ENCODE measurements around the gene USP7.

The USP7 gene

GRCh38 chr16:8950580-8951077 lies 13.1 kb downstream of the USP7 start:
- no peak for DNase-seq

- no peak for DNase-seq
Observed at GRCh38 chr16:8949536-8950418, 13.9 kb downstream of the USP7 start.

DNA sequence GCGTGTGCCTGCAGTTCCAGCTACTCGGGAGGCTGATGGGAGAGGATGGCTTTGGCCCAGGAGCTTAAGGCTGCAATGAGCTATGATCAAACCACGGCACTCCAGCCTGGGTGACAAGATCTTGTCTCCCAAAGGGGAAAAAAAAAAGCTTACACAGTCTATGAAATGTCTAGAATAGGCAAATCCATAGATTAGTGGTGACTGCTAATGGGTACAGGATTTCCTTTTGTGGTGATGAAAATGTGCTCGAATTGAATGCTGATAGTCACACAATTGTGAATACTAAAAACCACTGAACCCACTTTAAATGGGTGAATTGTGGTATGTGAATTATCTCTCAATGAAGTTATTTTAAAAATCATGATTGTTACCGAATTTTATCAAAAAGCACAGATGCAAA lies 14.9 kb downstream of the USP7 start:
- no peak for DNase-seq

DNA sequence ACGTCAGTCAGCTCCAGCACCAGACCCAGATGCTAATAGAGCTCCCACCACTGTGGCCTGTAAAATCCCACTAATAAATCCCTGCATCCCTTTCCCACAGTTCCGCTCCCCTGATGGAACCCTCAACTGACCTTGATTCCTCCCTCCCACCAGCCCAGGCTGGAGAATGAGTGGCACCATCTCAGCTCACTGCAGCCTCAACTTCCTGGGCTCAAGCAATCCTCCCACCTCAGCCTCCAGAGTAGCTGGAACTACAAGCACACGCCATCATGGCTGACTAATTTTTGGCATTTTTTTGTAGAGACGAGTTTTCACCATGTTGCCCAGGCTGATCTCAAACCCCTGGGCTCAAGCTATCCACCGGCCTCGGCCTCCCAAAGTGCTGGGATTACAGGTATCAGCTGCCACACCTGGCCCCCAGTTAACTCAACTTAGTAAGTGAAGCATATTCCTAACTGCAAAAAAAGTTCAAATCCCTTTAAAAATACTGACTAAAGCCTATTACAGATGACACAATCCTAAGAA lies 15.6 kb downstream of the USP7 start:
- DNase-seq = no peak

- DNase-seq = no peak
Observed at GRCh38 chr16:8946544-8946943, 17.2 kb downstream of the USP7 start.

DNA sequence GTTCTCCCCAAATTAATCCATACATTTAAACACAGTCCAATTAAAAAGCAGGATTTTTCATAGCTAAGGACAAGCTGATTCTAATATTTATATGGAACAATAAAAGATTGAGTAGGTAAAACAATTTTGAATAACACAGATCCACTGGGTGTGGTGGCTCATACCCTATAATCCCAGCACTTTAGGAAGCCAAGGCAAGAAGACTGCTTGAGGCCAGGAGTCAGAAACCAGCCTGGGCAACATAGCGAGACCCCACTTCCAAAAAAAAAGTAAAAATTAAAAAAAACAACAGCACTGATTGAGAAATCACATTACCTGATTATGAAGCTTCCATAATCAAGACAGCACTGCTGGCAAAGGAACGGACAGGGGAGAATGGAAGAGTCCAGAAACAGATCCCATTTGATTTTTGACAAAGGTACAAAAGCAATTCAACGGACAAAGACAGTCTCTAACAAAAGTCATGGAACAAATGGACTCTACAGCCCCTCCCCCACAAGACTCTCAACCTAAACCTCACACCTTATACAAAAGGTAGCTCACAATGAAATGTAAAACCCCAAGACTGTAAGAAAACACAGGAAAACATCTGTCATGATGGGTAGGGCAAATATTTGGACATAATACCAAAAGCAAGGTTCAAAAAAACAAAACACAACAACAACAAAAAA lies 17.9 kb downstream of the USP7 start:
- no peak for DNase-seq

DNA sequence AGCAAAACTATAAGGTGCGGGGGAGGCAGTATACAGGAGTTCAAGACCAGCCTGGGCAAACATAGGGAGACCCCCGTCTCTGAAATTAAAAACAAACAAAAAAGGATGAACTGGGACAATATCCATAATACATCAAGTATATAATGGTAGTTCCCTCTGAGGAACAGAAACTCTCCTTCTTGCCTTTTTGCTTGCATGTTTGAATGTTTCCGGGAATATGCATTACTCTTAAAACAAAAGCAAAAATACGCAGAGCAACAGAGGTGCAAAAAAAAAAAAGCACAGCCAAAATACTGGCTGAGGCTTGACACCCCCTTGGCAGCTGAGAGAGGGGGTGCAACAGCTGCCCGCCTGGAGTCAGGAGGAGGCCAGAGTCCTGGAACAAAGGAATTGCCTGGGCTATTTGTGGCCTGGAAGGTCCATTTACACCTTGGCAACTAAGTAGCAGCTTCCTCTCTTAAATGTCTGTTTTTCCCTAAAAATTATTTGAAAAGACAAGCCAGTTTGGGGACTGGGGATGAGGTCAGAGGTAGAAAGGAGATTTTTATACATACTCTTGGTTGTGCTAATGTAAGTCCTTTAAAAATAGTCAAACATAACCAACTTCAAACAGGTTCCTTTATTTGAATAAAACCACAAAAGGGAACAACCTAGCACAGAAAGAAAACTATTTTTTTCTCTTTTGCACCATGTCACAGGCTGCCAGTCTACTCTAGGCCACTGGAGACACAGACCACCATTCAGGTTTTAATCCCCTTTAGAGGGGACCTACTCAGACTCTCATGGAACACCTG lies 19.5 kb downstream of the USP7 start:
- DNase-seq = no peak

DNA sequence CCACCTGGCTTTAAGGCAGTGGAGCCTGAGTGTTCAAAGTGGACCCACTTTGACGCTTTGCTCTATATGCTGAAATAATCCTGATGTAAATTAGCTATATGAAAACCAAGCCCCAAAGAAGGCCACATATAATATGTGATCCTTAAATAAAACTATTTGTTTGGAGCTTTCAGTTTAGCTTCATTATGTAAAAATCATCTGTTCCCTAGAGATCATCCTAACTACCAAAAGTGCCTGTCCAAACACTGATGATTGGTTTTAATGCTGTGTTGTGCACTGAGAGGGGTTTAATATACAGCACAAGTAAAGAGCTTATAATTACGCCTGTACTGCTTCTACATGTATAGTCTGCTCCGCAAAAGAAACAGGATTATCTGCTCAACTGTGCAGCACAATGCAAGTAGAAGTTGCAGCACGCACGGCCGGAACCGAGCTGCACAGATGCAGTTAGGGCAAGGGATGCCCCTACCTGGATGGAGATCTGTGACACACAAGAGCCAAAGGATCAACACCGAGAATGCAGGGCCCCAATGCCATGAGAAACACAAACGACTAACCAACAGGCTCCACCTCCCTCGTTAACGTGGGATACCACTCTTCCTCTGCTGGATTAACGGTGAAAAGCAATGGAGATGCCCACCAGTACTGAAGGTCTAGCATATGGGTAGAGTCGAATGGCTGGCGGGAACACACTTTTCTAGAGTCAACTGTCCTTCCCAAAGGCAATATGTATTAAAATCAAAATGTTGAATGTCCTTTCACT lies 20.5 kb downstream of the USP7 start:
- no peak for DNase-seq

GRCh38 chr16:8941718-8942344 lies 21.9 kb downstream of the USP7 start:
- DNase-seq = no peak

DNA sequence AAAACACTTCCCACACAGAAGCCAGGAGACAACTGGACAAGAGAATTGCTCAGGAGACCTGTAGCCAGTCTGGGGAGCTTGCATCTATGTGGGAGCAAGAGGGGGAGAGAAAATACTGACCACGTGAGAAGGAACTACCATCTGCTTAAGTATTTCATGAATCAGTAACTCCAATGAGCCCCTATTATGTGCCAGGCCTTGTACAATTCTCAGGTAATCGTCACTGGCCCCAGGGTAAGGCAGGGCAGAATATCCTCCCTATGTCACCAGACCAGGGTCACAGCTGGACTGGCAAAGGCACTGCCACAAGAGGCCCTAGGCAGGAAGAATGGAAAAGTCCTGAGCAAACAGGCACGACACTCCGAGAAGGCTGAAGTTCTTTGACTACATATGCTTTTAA lies 25.9 kb downstream of the USP7 start:
- DNase-seq = no peak

GRCh38 chr16:8936421-8936820 lies 27.3 kb downstream of the USP7 start:
- DNase-seq = no peak

DNA sequence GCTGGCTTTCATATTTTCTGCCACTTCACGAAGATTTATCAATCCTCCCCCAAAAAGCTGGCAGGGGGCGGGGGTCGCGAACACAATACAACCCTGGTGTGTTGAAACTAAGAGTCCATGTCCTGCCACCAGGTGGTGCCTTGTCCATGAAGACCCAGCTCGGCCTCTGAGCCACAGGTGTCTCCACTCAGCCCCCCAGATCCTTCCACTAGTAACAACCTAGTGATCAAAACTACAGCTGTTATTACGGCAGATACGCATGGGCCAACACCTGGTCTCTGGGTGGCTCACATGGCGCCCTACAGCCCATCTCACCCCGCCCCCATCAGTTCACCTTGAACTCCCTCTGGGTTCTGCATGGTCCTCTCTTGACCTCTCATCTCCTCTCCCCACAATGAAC lies 27.7 kb downstream of the USP7 start:
- DNase-seq = no peak

- no peak for DNase-seq
Observed at GRCh38 chr16:8934601-8935000, 29.1 kb downstream of the USP7 start.

- no peak for DNase-seq
Observed at GRCh38 chr16:8931859-8932258, 31.8 kb downstream of the USP7 start.

DNA sequence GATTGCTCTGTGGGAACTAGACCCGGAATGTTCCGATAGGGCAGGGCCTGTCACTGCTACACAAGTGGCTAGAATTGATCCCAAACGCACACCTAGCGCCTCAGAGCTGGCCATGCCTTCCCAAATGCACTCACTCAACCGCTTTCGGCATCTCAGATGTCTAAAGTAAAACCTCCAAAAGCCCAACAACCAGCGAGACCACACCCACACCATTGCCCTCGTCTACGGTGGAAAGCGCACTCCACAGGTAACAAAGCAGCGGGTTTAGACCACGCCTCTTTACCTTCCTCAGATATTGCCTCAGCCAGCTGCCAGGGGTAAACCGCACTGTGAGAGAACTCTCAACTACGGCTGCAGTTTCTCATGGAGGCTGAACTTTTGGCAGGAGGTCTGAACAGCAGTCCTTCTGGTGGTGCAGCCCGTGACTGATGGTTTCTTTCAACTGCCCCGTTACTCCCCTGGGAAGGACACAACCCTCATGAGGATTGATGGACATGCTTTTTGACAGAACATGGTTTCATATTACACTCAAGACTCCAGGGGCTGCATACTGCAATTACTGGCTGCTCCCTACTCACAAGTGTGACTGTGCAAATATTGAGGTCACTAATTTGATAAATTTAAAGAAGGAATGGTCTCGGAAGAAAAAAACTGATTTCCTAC lies 34.5 kb downstream of the USP7 start:
- no peak for DNase-seq

DNA sequence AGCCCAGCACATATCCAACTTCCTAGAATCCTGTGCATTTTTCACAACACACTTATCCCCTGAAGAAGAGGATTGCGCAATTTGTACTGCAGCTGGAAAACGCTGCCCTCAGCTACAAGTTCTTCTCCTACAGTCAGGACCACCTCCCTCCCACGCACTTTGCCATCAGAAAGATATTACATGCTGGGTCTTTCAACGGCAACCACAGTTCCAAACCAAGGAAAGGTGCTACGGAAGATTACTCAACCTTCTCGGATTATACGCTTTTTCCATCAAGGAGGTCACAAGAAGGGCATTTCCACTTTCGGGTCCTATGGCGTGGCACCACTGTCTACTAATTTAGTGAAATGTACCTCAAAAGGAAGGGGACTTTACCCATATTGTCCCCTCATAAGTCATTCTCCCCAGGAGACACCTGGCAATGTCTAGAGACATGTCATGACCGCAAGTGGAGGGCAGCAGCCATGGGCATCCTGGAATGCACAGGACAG lies 35.2 kb downstream of the USP7 start:
- no peak for DNase-seq

DNA sequence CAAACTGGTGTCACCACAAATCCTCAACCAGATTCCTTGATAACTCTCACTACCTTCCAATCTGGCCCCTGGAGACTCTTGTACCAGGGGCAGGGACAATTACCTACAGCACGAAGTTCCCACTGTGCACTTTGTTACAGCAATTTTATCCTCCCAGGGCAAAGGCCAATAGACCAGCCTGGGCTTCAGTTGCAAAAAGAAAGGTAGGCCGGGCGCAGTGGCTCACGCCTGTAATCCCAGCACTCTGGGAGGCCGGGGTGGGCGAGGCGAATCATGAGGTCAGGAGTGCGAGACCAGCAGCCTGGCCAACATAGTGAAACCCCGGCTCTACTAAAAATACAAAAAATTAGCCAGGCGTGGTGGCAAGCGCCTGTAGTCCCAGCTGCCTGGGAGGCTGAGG lies 36.9 kb downstream of the USP7 start:
- DNase-seq = no peak

DNA sequence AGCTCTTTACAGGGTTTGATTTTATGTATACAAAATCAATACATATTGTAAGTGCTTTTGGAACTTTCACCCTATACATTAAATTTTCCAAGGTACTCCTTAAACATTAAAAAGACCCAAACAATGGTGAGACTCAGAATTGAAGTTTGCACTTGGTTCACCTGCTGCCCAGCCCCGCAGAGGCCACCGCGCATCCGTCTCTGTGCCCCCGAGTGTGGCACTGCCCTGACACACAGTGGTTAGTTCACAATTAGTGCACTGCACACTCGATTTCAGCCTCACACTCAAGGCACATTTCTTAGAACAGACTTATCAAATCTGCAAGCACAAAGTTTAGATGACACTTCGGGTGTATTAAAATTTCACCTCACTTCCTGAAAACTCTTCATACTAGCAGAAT lies 38.3 kb downstream of the USP7 start:
- no peak for DNase-seq

- DNase-seq = no peak
Observed at GRCh38 chr16:8924214-8924613, 39.5 kb downstream of the USP7 start.

DNA sequence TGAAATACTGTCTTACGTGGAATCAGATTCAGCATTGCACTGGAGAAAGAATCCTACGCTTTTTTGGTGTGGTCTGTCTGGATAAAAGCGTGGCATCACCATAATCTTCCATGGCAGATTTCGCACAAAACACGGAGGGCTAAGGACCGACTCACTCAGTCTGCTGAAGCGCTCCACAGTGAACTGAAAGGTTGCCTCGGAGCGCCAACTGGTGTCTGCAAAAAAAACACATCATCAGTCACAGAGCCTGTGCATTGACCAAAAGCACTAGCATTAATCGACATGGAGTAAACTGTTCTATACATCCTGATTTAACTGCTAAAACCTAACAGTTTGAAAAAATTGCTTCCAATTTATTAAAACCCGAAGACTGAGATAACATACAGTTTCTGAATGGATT lies 40.5 kb downstream of the USP7 start:
- DNase-seq = no peak

DNA sequence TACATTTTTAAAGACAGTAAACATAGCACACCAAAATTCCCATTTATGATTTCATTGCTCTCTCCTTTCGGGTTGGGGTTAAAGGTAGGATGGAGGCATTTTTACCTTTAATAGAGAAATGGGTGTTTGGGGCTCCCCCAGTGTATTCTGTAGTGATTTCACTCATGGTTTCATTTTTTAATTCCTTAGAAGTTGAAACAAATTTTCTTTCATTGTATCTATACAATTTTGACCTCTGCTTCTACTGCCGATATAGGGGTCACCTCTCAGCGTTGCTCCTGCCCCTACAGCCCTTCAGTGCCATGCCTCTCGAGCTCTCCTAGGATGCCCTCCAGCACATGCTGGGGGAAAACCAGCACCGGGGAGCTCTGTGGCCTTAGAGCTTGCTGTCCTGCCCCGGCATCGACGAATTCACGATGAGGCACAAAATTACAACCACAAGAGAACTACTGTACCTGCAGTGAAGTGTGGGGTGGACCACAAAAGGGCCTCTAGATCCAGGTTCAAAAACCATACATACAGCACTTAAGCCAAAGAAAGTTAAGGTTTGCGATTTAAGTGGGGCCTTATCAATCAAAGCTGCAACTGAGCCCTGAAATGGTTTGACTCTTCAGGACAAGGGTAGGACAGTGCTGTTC lies 42.2 kb downstream of the USP7 start:
- no peak for DNase-seq

Data from COR-L47 (cell line).